GM18520 (cell line): Measurements from ENCODE around the gene FIBP.

Experiments
- ATAC-seq: cut with Tn5 transposase; IDR thresholded peaks from one replicate; pipeline ENCODE4 v1.9.1; 2021; ENCODE audit not compliant: unreplicated experiment

Gene FIBP

DNA sequence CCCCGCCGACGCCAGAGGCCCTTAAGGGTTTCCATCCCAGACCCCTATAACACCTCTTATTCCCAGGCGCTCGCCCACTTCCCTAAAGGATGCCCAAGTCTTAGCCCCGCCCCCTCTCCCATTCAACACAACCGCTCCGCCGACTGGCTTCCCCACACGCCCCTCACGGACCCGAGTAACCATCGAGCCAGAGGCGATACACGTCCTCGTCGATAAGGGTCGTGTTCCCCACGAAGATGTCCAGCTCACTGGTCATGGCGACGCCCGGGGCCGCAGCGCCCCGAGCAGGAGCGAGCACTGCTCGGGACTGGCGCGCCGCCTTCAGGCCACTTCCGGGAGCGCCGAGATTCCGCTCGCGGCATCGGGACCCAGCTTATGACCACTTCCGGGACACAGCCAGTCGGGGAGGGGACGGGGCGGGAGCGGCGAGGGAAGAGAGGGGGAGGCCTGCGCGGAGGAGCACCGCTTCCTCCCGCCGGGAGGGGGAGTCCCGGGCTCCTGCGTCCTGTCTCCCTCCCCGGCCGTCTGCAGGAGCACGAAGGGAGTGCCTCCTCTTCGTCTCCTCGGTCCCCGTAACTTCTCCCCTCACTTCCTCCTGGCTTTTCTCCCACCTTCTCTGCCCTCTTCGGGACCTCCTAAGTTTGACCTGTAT is at the start of gene FIBP:
Gene FIBP, minus strand, starts transcription at position 309 of the 652 bp plus-strand sequence. Its CDS starts 53 bp downstream, at position 256.
- peak; percentile 25 for ATAC-seq

DNA sequence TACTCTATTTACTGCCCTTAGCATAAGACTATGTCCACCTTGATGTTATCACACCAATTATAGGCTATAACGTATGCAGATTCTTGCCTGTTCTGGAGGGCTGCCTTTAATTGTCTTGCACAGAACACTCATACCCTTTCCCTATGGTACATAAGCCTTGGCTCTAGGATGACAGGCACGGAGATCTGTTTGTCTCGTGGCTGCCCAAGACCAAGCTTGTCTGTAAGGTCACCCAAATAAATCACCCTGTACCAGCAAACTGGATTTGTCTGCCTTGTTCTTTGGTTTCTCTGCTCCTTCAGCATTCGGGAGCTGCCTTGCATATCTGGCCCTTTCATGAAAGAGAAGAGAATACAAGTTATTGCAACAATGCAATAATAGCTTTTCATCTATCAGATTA is 49.5 kb upstream of the FIBP start:
- ATAC-seq, result no peak

DNA sequence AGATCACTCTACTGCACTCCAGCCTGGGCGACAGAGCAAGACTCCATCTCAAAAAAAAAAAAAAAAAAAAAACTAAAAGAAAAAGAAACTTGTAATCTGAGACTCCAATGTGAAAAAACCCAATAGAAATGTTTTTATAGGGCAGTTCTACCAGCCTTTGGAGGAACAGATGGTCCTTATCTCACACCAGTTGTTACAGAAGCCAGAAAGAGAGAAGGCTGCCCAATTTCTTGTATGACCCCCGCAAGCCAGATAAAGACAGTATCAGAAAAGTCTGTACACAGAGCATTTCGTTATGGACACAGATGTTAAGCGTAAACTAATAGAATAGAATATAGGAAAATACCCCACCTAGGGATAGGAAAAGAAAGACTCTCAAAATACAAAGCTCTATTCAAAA is 45.7 kb upstream of the FIBP start:
- ATAC-seq, result no peak

GRCh38 chr11:65932558-65932919 is 44.3 kb upstream of the FIBP start:
- ATAC-seq, result no peak

GRCh38 chr11:65931773-65932557 is 43.7 kb upstream of the FIBP start:
- ATAC-seq, result no peak

- no peak for ATAC-seq
These were observed 40.4 kb upstream of the FIBP start for GRCh38 chr11:65928667-65929066.

- no peak for ATAC-seq
These were observed 39.7 kb upstream of the FIBP start for GRCh38 chr11:65927904-65928397.

DNA sequence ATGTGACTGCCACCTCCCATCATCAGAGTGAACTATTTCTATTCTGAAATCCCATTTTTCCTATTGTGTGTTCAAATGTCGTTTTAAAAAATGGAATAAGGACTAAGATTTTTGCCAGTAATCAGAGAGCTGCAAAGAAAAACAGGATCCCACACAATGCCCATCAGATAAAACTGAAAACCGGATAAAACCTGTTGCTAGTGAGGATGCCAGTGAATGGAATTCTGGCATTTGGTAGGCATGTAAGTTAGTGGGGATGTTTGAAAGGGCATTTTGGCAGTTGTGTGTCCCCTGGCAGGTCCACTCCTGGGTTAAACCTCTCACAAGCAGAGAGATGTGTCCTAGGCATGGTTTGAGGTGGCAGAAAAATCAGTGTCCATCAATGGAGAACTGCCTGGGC is 37.1 kb upstream of the FIBP start:
- ATAC-seq, result no peak

GRCh38 chr11:65922565-65922964 is 34.3 kb upstream of the FIBP start:
- no peak for ATAC-seq

GRCh38 chr11:65921876-65922275 is 33.6 kb upstream of the FIBP start:
- ATAC-seq, result no peak

GRCh38 chr11:65921033-65921555 is 32.8 kb upstream of the FIBP start:
- ATAC-seq, result no peak

DNA sequence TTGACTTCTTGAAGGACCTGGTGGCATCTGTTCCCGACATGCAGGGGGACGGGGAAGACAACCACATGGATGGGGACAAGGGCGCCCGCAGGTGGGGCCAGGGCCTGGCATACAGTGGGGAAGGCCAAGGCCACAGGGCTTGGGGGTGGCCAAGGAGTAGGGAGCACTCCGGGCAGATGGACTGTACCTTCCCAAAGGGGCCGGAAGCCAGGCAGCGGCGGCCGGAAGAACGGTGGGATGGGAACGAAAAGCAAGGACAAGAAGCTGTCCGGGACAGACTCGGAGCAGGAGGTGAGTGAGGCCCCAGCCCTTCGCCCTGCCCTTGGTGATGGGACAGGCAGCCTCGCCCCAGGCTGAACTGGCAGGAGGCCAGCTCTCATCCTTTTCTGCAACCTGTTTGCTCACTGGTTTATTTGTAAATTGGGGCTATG is 32.1 kb upstream of the FIBP start:
- no peak for ATAC-seq

GRCh38 chr11:65919573-65920371 is 31.5 kb upstream of the FIBP start:
- peak; percentile 34 for ATAC-seq

GRCh38 chr11:65919141-65919572 is 30.9 kb upstream of the FIBP start, which contains the start of gene DRAP1:
Gene DRAP1, plus strand, starts transcription at chr11:65919426. Its CDS starts 76 bp downstream, at chr11:65919502.
- peak; percentile 86 for ATAC-seq

GRCh38 chr11:65918211-65919140 is 30.2 kb upstream of the FIBP start, which contains the start of gene C11orf68:
Gene C11orf68, minus strand, starts transcription at chr11:65919062. Its CDS starts 31 bp downstream, at chr11:65919031.
- ATAC-seq, result peak; percentile 32

DNA sequence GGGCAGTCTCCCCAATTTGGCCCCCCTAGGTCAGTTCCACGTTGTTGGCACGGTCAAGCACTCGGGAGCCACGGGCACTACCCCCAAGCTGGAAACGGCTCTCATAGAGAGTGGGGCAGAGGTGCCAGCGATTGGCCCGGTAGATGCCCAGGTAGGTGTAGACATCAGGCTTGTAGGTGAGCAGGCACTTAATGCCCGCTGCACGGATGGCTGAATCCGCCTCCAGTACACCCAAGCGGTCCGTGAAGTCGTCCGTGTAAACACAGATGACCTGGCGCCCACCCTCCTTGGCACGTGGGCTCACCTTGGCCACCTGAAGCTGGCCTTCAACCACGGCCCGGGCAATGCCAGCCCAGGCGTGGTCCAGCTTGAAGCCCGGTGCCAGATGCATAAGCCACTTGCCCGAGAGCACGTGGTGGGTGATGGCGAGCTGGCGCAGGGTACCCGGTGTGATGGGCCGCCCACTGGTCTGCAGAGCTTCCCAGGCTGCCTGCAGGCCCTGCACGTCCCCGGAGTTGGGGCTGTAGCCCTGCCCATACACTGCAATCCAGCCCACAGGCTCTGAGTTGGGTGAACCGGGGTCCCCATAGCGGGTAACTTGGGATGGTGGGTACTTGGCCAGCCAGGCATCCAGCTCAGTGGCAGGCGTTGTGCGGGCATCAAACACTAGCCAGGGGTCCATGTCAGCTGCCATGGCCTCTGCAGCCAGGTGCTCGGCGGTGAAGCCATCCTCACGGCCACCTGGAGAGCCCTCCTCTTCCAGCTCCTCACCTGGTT is 29.4 kb upstream of the FIBP start:
- no peak for ATAC-seq

DNA sequence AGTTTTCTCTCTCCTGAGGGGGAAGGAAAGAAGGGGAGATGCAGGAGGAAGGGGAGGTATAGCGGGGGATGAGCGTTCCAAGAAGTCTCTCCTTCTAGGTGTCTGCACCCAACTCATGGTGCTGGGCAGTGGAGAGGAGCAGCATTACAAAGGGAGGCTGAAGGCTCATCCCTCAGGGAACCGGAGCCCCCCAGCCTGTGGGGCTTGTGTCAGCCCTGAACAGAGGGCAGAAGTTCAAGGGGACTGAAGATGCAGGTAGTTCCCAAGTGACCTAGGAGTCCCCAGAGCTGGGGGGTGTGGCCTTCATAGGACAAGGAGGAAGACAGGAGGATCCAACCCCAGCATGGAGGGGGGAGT is 28.8 kb upstream of the FIBP start:
- ATAC-seq, result no peak

DNA sequence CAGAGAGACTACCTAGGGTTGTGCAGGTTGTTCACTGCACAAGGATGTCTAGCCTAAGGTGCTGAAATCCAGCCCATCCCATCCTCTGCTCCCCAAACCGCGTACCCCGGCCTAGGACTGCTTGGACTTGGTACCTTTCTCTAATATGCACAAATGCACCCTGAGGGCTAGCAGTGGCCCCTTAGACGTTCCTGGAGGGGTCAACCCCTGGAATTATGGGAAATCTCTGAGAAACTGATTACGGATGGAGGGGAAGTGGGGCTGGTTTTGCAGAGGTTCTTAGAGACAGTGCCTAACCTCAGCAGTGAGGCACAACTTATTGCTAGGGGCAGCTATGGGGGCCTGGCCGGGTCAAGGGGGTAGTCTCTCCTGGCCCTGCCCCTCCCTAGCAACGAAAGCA is 28.1 kb upstream of the FIBP start:
- ATAC-seq, result no peak

GRCh38 chr11:65915821-65916251 is 27.6 kb upstream of the FIBP start:
- ATAC-seq, result no peak
